Stimulated activated naive CD8-positive, alpha-beta T cell treated with anti-CD3 and anti-CD28 coated beads, Interleukin-15, amount 100 ng/mL, for 72 hours (primary cell): ENCODE measurements around the gene FBXO9.

ENCODE experiments used
- ATAC-seq: fragments of 150-1000 bp; cut with Tn5 transposase; 2 replicates; pipeline ENCODE4 v1.10.0; 2021; ENCODE audit warnings: mild to moderate bottlenecking, moderate library complexity
- DNase-seq, 2 donors: peaks; one replicate each; pipeline ENCODE4 v3.0.0; 2021 to 2022
- H3K27ac Mint-ChIP-seq, 2 donors: one replicate each; pipeline ENCODE4 v1.8.0; 2022; ENCODE audit warnings: mild to moderate bottlenecking in 2 of 2, mixed read lengths in 2 of 2, moderate library complexity in 2 of 2
- H3K27me3 Mint-ChIP-seq: one replicate; pipeline ENCODE4 v1.8.0; 2022; ENCODE audit warnings: mixed read lengths
- H3K4me1 Mint-ChIP-seq: one replicate; pipeline ENCODE4 v1.8.0; 2022; ENCODE audit warnings: mild to moderate bottlenecking, mixed read lengths
- H3K4me3 Mint-ChIP-seq, 2 donors: one replicate each; pipeline ENCODE4 v1.8.0; 2022; ENCODE audit warnings: mild to moderate bottlenecking in 2 of 2, mixed read lengths in 2 of 2, moderate library complexity in 1 of 2
- H3K9me3 Mint-ChIP-seq, 2 donors: one replicate each; pipeline ENCODE4 v1.8.0; 2022; ENCODE audit warnings: mixed read lengths in 2 of 2

Gene FBXO9

DNA sequence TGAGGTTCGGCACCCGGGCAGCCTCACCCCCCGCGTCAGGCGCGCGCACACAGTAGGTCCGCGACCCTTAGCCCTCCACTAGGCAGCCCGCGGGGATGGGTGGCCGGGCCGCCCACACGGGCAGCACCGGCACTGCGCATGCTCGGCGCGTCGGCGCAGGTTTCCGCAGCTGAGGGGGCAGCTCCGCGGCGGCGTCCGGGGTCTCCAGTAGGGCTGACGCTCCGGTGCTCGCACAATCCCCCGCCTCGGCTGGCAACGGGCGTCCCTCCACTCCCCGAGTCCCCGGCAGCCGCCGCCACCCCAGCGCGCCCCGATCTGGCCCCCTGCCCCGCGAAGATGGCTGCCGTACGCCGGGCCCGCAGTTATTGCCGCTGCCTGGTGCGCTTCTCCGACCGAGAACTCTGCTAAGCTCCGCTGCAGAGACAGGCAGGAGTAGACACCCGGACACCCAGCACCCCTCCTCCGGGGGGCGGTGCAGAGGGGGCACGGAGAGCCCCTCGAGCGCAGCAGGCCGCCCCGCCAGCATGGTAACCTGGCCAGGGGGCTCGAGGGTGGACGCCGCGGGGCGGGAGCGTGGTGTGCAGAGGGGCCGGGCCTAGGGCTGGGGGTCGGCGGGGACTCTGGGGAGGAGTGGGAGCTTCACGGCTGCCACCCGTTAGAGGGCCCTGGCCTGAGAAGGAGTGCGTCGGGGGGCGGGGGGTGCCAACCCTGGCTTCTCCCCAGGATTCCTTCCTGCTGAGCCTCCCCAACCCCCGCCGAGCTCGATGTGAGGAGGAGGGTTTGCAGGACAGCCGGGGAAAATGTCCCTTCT lies at the start of gene FBXO9:
FBXO9 (plus strand) TSS at position 139 of the 811 bp plus-strand sequence; CDS start at position 525, 386 bp downstream.
- no peaks in the 10 kb centered on the region for H3K27me3 Mint-ChIP-seq
- H3K4me3 Mint-ChIP-seq = peak within 1 kb of the TSS; percentile 97 to 98
- H3K9me3 Mint-ChIP-seq = no peaks in the 10 kb centered on the region
- DNase-seq = peak in 1 of 2 donors; percentile 78
- peaks cover 61% of the 10 kb centered on the region for H3K4me1 Mint-ChIP-seq
- H3K27ac Mint-ChIP-seq = peak within 1 kb of the TSS; percentile 92 to 98
- ATAC-seq = peak; percentile 68

DNA sequence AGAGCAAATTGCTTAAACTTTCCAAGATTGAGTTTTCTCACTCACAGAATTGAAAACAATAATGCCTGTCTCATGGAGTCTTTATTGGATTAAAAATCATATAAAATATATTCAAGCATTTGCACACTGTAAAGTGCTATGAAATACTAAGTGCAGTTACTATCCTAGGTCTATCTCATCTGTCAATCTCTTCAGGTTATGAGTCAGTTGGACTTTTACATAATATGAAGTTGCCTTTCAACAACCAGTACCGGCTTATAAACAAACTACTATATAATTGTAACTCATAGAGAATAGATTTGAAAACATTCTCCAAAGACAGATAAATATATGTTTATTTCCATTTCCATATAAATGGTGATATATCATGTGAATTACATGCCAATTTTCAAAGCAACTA lies 49.7 kb upstream of the FBXO9 start:
- Mint-ChIP-seq H3K4me1 (no peaks in the 10 kb centered on the region), H3K27ac (no peak overlapping the region), H3K9me3 (no peaks in the 10 kb centered on the region), H3K27me3 (no peaks in the 10 kb centered on the region), H3K4me3 (no peak overlapping the region)
- ATAC-seq = no peak
- no peak for DNase-seq

DNA sequence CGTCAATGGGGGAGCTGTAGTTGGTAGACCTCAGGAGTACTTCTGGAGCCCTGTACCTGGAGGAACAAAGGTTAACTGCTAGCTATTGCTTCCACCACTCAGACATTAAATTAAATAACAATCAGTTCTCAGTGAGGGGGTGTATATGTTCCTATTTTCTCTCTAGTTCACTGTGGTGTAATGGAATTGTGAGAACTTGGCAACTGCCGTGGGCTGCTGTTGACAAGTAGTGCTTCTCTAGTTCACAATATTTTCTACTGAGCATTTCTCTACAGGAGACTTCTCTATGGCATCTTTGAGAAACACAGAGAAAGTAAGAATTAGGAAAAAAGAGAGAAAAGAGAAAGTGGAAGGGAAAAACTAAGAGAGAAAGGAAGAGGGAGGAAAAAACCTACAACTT lies 46.8 kb upstream of the FBXO9 start:
- ATAC-seq (no peak), DNase-seq (no peak)
- Mint-ChIP-seq H3K27me3 (no peaks in the 10 kb centered on the region), H3K9me3 (no peaks in the 10 kb centered on the region), H3K4me1 (no peaks in the 10 kb centered on the region), H3K4me3 (no peak overlapping the region), H3K27ac (no peak overlapping the region)

DNA sequence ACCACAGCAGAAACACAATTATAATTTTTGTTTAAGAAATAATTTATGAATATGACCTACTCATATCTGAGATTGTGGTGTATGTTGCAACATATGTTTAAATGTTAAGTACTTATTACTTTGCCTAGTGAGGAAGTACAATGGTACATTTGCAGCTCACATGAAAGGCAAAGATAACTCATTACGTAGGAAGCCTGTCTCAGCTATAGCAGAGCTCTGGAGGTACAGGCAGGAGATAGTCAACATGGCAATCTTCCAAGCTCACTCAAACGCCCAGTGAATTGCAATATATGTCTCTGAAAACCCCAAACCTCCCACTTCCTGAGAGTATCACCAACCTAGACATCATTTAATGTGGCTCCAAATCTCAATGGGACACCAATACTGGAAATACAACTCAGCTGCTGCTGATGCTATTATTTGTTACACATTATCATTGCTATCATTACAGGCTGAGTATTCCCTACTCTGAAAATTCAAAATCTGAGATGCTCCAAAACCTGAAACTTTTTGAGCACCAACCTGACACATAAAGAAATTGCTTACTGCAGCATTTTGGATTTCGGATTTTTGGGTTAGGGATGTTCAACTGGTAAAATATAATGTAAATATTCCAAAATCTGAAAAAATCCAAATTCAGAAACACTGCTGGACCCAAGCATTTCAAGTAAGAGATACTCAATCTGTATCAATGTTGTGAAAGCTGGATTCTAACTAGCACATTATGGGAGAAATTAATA lies 45.0 kb upstream of the FBXO9 start:
- DNase-seq (no peak), ATAC-seq (peak; percentile 70)
- Mint-ChIP-seq H3K9me3 (no peaks in the 10 kb centered on the region), H3K4me1 (no peaks in the 10 kb centered on the region), H3K27ac (no peak overlapping the region), H3K27me3 (no peaks in the 10 kb centered on the region), H3K4me3 (no peak overlapping the region)

DNA sequence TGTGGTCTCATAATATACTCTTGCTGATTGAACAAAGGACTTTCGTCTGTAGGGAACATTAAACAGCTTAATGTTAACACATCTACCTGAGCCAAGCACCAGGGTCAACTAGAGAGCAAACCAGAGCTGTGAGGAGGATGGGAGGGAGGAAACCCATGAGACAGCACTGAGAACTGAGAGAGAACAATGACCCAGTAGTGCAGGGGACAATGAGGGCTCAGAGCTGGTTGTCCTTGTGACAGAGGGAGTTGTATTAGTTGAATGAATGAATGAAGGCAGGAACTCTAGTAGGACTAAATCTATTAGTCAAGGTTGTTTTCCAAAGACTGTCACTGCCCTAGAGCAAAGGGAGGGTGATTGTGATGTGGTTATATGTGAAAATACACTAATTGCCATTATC lies 41.9 kb upstream of the FBXO9 start:
- DNase-seq (no peak), ATAC-seq (no peak)
- Mint-ChIP-seq H3K4me3 (no peak overlapping the region), H3K27me3 (no peaks in the 10 kb centered on the region), H3K9me3 (no peaks in the 10 kb centered on the region), H3K4me1 (peaks cover 7% of the 10 kb centered on the region), H3K27ac (no peak overlapping the region)

DNA sequence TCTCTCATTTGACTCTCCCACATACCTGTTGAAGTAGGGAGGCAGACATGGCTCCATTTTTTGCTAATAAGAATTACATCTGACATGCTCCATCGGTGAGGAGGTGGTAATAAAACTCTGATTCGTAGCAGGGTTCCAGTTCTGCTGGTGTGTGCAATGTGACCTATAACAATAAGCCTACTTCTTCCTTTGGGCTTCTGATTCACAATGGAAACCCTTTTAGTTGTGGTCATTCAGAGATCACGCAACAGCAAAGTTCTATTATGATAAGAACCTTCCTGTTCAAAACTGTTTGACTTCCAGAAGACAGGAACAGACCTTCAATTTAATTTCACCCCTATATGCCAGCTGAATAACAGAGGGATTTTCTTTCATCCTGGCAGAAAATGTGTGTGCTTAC lies 38.7 kb upstream of the FBXO9 start:
- ATAC-seq = peak; percentile 39
- Mint-ChIP-seq H3K27ac (no peak overlapping the region), H3K9me3 (no peaks in the 10 kb centered on the region), H3K27me3 (no peaks in the 10 kb centered on the region), H3K4me3 (no peak overlapping the region), H3K4me1 (peaks cover 7% of the 10 kb centered on the region)
- DNase-seq = no peak

DNA sequence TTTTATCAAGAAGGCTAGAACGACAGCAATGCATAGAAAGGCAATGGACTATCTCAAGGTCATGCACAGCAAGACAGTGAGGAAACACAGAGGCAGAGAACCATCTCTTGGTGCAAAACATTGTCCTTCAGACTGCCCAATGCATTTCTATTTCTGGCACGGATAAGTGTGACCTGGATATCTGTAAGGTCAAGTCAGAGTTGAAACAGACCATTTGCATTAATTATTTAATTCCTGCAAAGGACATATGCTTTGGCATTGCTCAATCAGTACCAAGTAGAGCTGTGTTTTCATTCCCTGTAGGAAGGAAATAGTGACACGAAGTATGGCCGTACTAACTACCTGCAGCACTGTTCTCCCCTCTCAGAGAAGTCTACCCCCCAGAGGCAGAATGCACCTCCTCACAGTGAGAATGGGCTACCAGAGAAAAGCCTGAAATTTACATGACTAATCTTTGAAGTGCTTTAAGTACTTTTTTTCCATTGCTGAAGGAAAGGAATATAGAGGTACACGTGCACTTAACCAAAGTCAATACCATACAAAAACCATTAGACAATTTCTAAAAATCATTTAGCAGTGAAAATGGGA lies 38.0 kb upstream of the FBXO9 start:
- Mint-ChIP-seq H3K4me3 (no peak overlapping the region), H3K27me3 (no peaks in the 10 kb centered on the region), H3K27ac (no peak overlapping the region), H3K9me3 (no peaks in the 10 kb centered on the region), H3K4me1 (peaks cover 7% of the 10 kb centered on the region)
- ATAC-seq = no peak
- DNase-seq = no peak

DNA sequence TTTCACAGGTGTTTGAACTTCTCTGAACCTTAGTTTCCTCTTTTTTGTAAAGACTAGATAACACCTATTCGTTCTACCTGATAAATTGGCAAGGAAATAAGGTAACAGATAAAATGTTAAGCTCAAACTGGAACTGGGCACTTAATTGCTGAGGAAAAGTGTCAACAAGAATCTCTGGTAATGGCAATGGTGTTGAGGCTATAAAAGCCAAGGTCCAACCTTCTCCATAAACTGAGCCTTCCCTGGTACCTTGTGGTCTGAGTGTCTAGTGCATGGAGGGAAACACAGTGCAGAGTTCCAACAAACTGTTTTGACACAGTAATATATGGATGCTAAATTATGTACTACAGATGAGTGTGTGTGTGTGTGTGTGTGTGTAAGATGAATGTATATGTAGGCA lies 36.7 kb upstream of the FBXO9 start:
- Mint-ChIP-seq H3K4me3 (no peak overlapping the region), H3K4me1 (peaks cover 7% of the 10 kb centered on the region), H3K27me3 (no peaks in the 10 kb centered on the region), H3K9me3 (no peaks in the 10 kb centered on the region), H3K27ac (no peak overlapping the region)
- ATAC-seq = no peak
- DNase-seq = no peak

DNA sequence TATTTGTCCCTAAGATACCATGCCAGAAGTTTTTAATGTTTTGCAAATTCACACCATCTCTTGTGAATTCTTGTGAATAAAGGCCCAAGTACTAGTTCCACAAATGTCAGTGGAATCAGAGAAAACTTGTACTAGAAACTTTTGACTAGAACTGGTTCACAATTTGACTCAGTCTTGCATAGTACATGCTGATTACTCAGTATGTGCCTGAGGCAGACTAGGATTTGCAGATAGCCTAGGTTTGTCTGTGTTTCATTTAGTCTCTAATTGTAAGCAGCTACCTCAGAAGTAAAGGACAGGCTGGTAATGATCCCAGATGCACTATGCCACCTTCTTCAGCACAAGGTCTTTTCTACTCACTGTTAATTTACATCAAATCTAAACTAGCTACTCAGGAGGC lies 35.9 kb upstream of the FBXO9 start:
- Mint-ChIP-seq H3K9me3 (no peaks in the 10 kb centered on the region), H3K4me3 (no peak overlapping the region), H3K4me1 (peaks cover 7% of the 10 kb centered on the region), H3K27me3 (no peaks in the 10 kb centered on the region), H3K27ac (no peak overlapping the region)
- no peak for DNase-seq
- peak; percentile 61 for ATAC-seq

DNA sequence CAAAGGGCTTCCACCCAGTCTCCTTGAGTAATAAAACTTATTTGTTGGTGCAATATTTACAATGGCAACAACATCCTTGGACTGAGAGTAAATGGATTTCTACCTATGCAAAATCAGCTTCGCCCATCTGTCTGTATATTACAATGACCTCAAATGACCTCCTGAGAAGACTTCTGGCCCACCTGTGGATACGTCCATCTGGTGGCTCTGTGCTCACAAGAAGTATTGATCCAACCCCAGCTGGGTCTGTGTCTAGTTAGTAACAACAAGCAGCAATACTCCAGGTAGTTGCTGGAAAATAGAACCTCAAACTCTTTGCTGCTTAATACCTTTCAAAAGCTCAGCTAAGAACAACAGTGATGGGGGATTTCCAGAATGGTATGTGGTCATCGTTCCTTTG lies 35.4 kb upstream of the FBXO9 start:
- H3K27ac Mint-ChIP-seq = no peak overlapping the region
- no peaks in the 10 kb centered on the region for H3K27me3 Mint-ChIP-seq
- H3K4me3 Mint-ChIP-seq = no peak overlapping the region
- DNase-seq (no peak), ATAC-seq (no peak)
- H3K9me3 Mint-ChIP-seq = no peaks in the 10 kb centered on the region
- H3K4me1 Mint-ChIP-seq = peaks cover 7% of the 10 kb centered on the region

DNA sequence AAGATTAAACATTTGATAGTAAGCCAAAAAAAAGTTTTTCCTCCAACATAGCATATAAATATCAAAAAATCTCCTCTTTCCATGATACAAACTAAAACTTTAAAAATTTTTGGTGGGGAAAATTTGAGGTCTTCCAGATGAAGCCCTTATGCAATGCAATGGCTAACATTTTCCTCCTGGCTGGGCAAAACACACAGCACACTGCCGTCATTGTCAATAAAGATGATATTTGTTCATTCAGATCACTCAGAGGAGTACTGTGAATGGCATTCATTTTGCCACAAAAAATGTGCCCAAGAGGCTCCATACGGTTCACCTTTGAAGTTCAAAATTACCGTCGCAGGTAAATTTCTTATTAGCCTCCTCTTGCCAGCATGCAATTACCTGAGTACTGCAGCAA lies 33.9 kb upstream of the FBXO9 start:
- DNase-seq = no peak
- Mint-ChIP-seq H3K9me3 (no peaks in the 10 kb centered on the region), H3K4me1 (peaks cover 7% of the 10 kb centered on the region), H3K27me3 (no peaks in the 10 kb centered on the region), H3K27ac (no peak overlapping the region), H3K4me3 (no peak overlapping the region)
- no peak for ATAC-seq

DNA sequence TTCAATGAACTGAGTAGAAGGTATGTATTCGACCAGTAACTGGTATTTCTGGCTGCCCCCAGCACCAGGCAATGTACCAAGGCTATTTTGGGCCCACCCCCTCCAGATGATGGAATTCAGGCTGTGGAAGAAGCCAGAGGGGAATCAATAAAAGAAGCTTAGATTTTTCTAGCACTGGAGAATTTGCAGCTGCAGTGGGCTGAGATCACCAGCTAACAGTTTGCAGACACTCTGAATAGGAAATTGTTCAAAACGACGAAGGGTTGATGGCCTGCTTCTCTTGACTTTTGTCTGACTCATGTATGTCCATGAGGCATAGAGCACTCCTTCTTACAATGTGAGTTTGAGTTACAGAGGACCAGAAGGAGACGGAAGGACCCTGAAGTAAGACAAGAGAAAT lies 32.4 kb upstream of the FBXO9 start:
- ATAC-seq (no peak), DNase-seq (no peak)
- no peaks in the 10 kb centered on the region for H3K9me3 Mint-ChIP-seq
- no peak overlapping the region for H3K27ac Mint-ChIP-seq
- H3K4me1 Mint-ChIP-seq = no peaks in the 10 kb centered on the region
- H3K4me3 Mint-ChIP-seq = no peak overlapping the region
- no peaks in the 10 kb centered on the region for H3K27me3 Mint-ChIP-seq

DNA sequence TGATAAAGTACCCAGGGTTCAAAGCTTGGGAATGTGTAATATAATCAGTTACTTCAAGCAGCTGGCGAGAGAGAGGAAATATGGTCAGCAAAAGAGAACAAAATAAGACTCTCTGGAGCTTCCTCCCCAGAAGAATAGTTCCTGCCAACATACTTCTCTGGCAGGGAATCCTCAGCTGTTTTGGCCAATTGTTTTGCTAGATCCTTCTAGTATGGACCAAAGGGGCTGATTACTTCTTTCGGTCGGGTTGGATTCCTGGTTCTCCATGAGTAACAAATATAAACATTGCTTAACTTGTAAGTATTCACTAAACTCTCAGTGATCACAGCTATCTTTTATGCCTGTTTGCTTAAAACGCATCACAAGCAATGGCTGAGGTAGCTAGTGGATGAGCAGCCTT lies 31.4 kb upstream of the FBXO9 start:
- H3K9me3 Mint-ChIP-seq = no peaks in the 10 kb centered on the region
- no peak overlapping the region for H3K27ac Mint-ChIP-seq
- no peaks in the 10 kb centered on the region for H3K4me1 Mint-ChIP-seq
- H3K4me3 Mint-ChIP-seq = no peak overlapping the region
- no peaks in the 10 kb centered on the region for H3K27me3 Mint-ChIP-seq
- ATAC-seq (no peak), DNase-seq (no peak)

DNA sequence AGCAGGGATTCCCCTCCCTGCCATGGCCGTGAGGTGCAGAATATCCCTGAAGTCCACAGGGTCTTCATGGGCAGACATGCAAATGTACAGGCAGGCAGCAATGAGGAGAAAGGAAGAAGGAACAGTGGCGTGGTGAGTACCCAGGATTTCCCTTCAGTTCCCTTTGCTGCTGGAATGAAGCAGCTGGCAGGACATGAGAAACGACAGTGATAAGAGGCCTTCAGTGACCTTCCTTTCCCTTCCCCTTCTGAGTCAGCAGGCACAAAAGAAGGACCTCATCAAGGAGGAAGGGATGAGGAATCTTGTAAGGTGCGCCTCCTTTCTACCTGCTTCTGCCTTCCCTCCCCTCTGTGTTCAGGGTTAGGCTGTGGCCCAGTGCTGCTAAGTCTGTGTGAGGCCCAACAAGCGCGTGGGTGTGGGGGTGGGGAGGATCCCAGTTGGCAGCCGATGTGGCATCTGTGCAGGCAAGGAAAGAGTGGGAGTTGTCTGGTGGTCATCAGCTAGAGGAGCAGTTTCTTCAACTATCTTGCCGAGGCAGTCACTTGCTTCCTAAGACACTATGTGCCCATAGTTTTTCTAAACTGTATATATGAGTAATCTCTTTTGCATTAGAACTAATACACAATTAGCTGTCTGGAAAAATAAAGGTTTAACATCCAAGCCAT lies 29.5 kb upstream of the FBXO9 start:
- ATAC-seq = no peak
- Mint-ChIP-seq H3K4me1 (no peaks in the 10 kb centered on the region), H3K9me3 (no peaks in the 10 kb centered on the region), H3K27ac (no peak overlapping the region), H3K27me3 (no peaks in the 10 kb centered on the region), H3K4me3 (no peak overlapping the region)
- DNase-seq = no peak

DNA sequence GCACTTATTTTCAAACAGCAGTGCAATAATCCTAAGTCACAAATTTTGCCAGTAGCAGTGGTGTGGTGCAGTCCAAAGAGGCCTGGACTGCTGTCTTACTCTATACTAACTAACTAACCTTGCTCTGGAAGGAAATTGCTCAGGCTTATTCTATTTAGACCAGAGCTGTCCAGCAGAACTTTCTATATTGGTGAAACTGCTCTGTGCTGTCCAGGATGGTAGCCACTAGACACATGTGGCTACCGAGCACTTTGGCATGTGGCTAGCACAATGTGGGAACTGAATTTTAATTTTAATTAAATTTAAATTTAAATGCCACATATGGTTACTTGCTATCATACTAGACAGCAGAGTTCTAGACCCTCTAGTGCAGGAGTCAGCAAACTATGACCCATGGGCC lies 27.1 kb upstream of the FBXO9 start:
- no peaks in the 10 kb centered on the region for H3K9me3 Mint-ChIP-seq
- no peak overlapping the region for H3K4me3 Mint-ChIP-seq
- H3K4me1 Mint-ChIP-seq = no peaks in the 10 kb centered on the region
- no peaks in the 10 kb centered on the region for H3K27me3 Mint-ChIP-seq
- DNase-seq (no peak), ATAC-seq (no peak)
- H3K27ac Mint-ChIP-seq = no peak overlapping the region

DNA sequence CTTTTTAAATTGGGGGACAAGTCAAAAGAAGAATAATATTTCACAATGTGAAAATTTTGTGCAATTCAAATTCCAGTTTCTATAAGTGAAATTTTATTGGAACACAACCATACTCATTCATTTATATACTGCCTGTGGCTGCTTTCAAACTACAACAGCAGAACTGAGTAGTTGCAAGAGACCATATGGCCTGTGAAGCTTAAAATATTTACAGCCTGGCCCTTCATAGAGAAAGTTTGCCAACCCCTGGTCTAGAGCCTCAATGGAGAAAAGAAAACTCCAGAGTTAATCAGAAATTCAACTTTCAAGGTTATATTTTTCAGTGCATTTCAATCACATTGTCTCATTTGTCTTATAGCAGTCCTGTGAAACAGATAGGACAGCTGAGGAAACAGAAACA lies 26.6 kb upstream of the FBXO9 start:
- no peak for ATAC-seq
- H3K27me3 Mint-ChIP-seq = no peaks in the 10 kb centered on the region
- no peak for DNase-seq
- H3K4me3 Mint-ChIP-seq = no peak overlapping the region
- H3K27ac Mint-ChIP-seq = no peak overlapping the region
- no peaks in the 10 kb centered on the region for H3K9me3 Mint-ChIP-seq
- H3K4me1 Mint-ChIP-seq = no peaks in the 10 kb centered on the region
